RKO (cell line): ENCODE measurements around the gene HDHD3.
"Not testable (repeated sequence)": the region's sequence is repeated elsewhere in the genome, so short reads cannot be mapped to it uniquely, and the experiment has no call there.

Experiments
- DNase-seq: peaks from one replicate; pipeline ENCODE4 v3.0.0-alpha.2; 2016; ENCODE audit warnings: low spot score

Gene HDHD3

GRCh38 chr9:113389451-113389850 lies 12.7 kb upstream of the HDHD3 start:
- DNase-seq: no peak

GRCh38 chr9:113388833-113389232 lies 12.0 kb upstream of the HDHD3 start:
- DNase-seq: no peak

- DNase-seq: no peak
These were observed 10.9 kb upstream of the HDHD3 start for GRCh38 chr9:113387560-113388230.

- no peak for DNase-seq
These were observed 10.0 kb upstream of the HDHD3 start for GRCh38 chr9:113386571-113387393.

- no peak for DNase-seq
These were observed 5.2 kb upstream of the HDHD3 start for GRCh38 chr9:113381909-113382411.

GRCh38 chr9:113381441-113381840 lies 4.7 kb upstream of the HDHD3 start:
- not testable (repeated sequence) for DNase-seq

- no peak for DNase-seq
These were observed 4.1 kb upstream of the HDHD3 start for GRCh38 chr9:113380869-113381378.

GRCh38 chr9:113379829-113380210 lies 3.0 kb upstream of the HDHD3 start:
- DNase-seq: not testable (repeated sequence)

- DNase-seq: not testable (repeated sequence)
These were observed 2.5 kb upstream of the HDHD3 start for GRCh38 chr9:113379094-113379828.

GRCh38 chr9:113375057-113376023 lies 1.4 kb downstream of the HDHD3 start:
- peak; percentile 92 for DNase-seq

- DNase-seq: no peak
These were observed 3.0 kb downstream of the HDHD3 start for GRCh38 chr9:113373676-113374392.

GRCh38 chr9:113373256-113373655 lies 3.5 kb downstream of the HDHD3 start:
- no peak for DNase-seq

- no peak for DNase-seq
These were observed 4.7 kb downstream of the HDHD3 start for GRCh38 chr9:113372059-113372458.

- no peak for DNase-seq
These were observed 5.9 kb downstream of the HDHD3 start for GRCh38 chr9:113370806-113371325.

- no peak for DNase-seq
These were observed 7.0 kb downstream of the HDHD3 start for GRCh38 chr9:113369855-113370140.

GRCh38 chr9:113368982-113369854 lies 7.6 kb downstream of the HDHD3 start:
- DNase-seq: no peak

- DNase-seq: no peak
These were observed 8.3 kb downstream of the HDHD3 start for GRCh38 chr9:113368348-113368981.

GRCh38 chr9:113365652-113366051 lies 11.1 kb downstream of the HDHD3 start:
- DNase-seq: not testable (repeated sequence)

GRCh38 chr9:113364951-113365350 lies 11.8 kb downstream of the HDHD3 start:
- no peak for DNase-seq
